HepG2 (cell line): Measurements from ENCODE around the gene VRK3. TPM values are rescaled to one million over a fixed set of nuclear protein-coding genes. Genes with fewer than 3 reads are reported as not detected.

Experiments used
- FOXC1 ChIP-seq: sonication (generic); formaldehyde crosslinking; IDR thresholded peaks from 2 replicates; pipeline ENCODE4 v1.8.0; 2022; ENCODE audit warnings: mild to moderate bottlenecking, missing genetic modification reagents, borderline replicate concordance
- U2AF1 ChIP-seq: fragments of 200-400 bp; formaldehyde crosslinking; optimal IDR thresholded peaks from 2 replicates; pipeline ENCODE3; 2017; ENCODE audit warnings: mild to moderate bottlenecking, low read depth, low read length
- ZNF225 ChIP-seq: sonication (generic); formaldehyde crosslinking; IDR thresholded peaks from 2 replicates; pipeline ENCODE4 v1.4.0; 2020; ENCODE audit warnings: mild to moderate bottlenecking, missing genetic modification reagents
- ZNF24 ChIP-seq: fragments of 450-650 bp; IDR thresholded peaks from 2 replicates; pipeline ENCODE4 v1.6.1; 2017; ENCODE audit warnings: antibody characterized with exemption, mild to moderate bottlenecking
- polyA plus RNA-seq, 8 experiments: library from polyadenylated mRNA; depleted of rRNA in 3 of 8; stranded (reverse) in 7 of 8; unstranded in 1 of 8; fragments of >200 nt; fragmentation: Illumina TruSeq in 4 of 8; extraction: Trizol in 4 of 8; gene quantifications; 2 replicates each; pipeline versions ENCODE4 v1.2.1 to v1.2.3, GENCODE V29; 2011 to 2016; ENCODE audit warnings: low read depth in 4 of 8, missing spikeins in 1 of 8, mixed read lengths in 1 of 8; ENCODE audit not compliant: insufficient read depth in 1 of 8
- total RNA-seq, 5 experiments: library from RNA; depleted of rRNA; stranded (reverse); fragments of >200 nt; fragmentation: Illumina TruSeq; extraction: Trizol; gene quantifications; 2 replicates each; pipeline ENCODE4 v1.2.3, GENCODE V29; 2016; ENCODE audit warnings: low read depth in 1 of 5
- TF ChIP-seq, protein P1 (sequence below): sonication (generic); formaldehyde crosslinking; IDR thresholded peaks from 2 replicates; pipeline ENCODE4 v1.4.0; 2020; ENCODE audit warnings: missing genetic modification reagents
- TF ChIP-seq, protein P2 (sequence below): sonication (generic); formaldehyde crosslinking; IDR thresholded peaks from 2 replicates; pipeline ENCODE4 v1.5.1; 2020; ENCODE audit warnings: mild to moderate bottlenecking, missing genetic modification reagents, borderline replicate concordance
- TF ChIP-seq, protein P3 (sequence below): sonication (generic); formaldehyde crosslinking; IDR thresholded peaks from 2 replicates; pipeline ENCODE4 v1.4.0; 2020; ENCODE audit warnings: mild to moderate bottlenecking, missing genetic modification reagents
- TF ChIP-seq, protein P4 (sequence below): IDR thresholded peaks from 2 replicates; pipeline ENCODE4 v1.6.1; 2016

VRK3 gene
- total and polyA plus RNA-seq, 2 of the 13 experiments (the other 11 are each of a cell fraction or from before 2014, with no cell fraction given), result 23.8 to 28.3 TPM

DNA sequence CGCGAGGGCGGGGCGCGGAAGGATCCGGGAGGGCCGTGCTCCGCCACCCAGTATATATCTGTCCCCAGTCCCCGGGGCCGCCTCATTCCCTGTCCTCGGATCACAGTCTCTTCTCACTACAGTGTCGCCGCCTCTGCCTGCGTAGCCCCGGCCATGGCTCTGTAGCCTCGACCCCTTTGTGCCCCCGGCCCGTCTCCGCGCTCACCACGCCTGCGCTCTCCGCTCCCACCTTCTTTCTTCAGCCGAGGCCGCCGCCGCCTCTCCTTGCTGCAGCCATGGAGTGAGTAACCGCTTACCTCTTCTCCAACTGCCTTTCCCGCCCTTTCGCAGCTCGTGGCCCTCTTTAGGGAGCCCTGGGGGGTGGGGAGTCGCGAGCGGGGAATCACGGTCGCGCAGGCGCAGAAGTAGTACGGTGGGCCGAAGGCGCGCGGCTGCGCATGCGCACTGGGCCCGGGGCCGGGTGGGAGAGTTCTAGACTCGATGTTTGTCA is 96.0 kb downstream of the VRK3 start, which contains the start of the genes ATF5 and NUP62 (continued):
- TF ChIP-seq, protein P1, sequence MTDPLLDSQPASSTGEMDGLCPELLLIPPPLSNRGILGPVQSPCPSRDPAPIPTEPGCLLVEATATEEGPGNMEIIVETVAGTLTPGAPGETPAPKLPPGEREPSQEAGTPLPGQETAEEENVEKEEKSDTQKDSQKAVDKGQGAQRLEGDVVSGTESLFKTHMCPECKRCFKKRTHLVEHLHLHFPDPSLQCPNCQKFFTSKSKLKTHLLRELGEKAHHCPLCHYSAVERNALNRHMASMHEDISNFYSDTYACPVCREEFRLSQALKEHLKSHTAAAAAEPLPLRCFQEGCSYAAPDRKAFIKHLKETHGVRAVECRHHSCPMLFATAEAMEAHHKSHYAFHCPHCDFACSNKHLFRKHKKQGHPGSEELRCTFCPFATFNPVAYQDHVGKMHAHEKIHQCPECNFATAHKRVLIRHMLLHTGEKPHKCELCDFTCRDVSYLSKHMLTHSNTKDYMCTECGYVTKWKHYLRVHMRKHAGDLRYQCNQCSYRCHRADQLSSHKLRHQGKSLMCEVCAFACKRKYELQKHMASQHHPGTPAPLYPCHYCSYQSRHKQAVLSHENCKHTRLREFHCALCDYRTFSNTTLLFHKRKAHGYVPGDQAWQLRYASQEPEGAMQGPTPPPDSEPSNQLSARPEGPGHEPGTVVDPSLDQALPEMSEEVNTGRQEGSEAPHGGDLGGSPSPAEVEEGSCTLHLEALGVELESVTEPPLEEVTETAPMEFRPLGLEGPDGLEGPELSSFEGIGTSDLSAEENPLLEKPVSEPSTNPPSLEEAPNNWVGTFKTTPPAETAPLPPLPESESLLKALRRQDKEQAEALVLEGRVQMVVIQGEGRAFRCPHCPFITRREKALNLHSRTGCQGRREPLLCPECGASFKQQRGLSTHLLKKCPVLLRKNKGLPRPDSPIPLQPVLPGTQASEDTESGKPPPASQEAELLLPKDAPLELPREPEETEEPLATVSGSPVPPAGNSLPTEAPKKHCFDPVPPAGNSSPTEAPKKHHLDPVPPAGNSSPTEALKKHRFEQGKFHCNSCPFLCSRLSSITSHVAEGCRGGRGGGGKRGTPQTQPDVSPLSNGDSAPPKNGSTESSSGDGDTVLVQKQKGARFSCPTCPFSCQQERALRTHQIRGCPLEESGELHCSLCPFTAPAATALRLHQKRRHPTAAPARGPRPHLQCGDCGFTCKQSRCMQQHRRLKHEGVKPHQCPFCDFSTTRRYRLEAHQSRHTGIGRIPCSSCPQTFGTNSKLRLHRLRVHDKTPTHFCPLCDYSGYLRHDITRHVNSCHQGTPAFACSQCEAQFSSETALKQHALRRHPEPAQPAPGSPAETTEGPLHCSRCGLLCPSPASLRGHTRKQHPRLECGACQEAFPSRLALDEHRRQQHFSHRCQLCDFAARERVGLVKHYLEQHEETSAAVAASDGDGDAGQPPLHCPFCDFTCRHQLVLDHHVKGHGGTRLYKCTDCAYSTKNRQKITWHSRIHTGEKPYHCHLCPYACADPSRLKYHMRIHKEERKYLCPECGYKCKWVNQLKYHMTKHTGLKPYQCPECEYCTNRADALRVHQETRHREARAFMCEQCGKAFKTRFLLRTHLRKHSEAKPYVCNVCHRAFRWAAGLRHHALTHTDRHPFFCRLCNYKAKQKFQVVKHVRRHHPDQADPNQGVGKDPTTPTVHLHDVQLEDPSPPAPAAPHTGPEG (CRISPR knock-in tag), result peak; percentile 88; the same call in 1 of the 2 replicates
- peak; percentile 68 for TF ChIP-seq FOXC1 (CRISPR knock-in tag)
- no peak for TF ChIP-seq U2AF1
- TF ChIP-seq, protein P2, sequence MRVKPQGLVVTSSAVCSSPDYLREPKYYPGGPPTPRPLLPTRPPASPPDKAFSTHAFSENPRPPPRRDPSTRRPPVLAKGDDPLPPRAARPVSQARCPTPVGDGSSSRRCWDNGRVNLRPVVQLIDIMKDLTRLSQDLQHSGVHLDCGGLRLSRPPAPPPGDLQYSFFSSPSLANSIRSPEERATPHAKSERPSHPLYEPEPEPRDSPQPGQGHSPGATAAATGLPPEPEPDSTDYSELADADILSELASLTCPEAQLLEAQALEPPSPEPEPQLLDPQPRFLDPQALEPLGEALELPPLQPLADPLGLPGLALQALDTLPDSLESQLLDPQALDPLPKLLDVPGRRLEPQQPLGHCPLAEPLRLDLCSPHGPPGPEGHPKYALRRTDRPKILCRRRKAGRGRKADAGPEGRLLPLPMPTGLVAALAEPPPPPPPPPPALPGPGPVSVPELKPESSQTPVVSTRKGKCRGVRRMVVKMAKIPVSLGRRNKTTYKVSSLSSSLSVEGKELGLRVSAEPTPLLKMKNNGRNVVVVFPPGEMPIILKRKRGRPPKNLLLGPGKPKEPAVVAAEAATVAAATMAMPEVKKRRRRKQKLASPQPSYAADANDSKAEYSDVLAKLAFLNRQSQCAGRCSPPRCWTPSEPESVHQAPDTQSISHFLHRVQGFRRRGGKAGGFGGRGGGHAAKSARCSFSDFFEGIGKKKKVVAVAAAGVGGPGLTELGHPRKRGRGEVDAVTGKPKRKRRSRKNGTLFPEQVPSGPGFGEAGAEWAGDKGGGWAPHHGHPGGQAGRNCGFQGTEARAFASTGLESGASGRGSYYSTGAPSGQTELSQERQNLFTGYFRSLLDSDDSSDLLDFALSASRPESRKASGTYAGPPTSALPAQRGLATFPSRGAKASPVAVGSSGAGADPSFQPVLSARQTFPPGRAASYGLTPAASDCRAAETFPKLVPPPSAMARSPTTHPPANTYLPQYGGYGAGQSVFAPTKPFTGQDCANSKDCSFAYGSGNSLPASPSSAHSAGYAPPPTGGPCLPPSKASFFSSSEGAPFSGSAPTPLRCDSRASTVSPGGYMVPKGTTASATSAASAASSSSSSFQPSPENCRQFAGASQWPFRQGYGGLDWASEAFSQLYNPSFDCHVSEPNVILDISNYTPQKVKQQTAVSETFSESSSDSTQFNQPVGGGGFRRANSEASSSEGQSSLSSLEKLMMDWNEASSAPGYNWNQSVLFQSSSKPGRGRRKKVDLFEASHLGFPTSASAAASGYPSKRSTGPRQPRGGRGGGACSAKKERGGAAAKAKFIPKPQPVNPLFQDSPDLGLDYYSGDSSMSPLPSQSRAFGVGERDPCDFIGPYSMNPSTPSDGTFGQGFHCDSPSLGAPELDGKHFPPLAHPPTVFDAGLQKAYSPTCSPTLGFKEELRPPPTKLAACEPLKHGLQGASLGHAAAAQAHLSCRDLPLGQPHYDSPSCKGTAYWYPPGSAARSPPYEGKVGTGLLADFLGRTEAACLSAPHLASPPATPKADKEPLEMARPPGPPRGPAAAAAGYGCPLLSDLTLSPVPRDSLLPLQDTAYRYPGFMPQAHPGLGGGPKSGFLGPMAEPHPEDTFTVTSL, result peak; percentile 63
- TF ChIP-seq, protein P3, sequence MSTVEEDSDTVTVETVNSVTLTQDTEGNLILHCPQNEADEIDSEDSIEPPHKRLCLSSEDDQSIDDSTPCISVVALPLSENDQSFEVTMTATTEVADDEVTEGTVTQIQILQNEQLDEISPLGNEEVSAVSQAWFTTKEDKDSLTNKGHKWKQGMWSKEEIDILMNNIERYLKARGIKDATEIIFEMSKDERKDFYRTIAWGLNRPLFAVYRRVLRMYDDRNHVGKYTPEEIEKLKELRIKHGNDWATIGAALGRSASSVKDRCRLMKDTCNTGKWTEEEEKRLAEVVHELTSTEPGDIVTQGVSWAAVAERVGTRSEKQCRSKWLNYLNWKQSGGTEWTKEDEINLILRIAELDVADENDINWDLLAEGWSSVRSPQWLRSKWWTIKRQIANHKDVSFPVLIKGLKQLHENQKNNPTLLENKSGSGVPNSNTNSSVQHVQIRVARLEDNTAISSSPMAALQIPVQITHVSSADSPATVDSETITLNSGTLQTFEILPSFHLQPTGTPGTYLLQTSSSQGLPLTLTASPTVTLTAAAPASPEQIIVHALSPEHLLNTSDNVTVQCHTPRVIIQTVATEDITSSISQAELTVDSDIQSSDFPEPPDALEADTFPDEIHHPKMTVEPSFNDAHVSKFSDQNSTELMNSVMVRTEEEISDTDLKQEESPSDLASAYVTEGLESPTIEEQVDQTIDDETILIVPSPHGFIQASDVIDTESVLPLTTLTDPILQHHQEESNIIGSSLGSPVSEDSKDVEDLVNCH, result no peak
- no peak for TF ChIP-seq ZNF24
- TF ChIP-seq, protein P4, sequence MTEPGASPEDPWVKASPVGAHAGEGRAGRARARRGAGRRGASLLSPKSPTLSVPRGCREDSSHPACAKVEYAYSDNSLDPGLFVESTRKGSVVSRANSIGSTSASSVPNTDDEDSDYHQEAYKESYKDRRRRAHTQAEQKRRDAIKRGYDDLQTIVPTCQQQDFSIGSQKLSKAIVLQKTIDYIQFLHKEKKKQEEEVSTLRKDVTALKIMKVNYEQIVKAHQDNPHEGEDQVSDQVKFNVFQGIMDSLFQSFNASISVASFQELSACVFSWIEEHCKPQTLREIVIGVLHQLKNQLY (CRISPR knock-in tag), result no peak
- TF ChIP-seq ZNF225 (CRISPR knock-in tag), result peak; percentile 95
